ENCODE data around the gene GRIN1. TPM values are rescaled to one million over a fixed set of nuclear protein-coding genes. Genes with fewer than 3 reads are reported as not detected.

Gene GRIN1
- total and polyA plus RNA-seq, 4 donors, result not detected

DNA sequence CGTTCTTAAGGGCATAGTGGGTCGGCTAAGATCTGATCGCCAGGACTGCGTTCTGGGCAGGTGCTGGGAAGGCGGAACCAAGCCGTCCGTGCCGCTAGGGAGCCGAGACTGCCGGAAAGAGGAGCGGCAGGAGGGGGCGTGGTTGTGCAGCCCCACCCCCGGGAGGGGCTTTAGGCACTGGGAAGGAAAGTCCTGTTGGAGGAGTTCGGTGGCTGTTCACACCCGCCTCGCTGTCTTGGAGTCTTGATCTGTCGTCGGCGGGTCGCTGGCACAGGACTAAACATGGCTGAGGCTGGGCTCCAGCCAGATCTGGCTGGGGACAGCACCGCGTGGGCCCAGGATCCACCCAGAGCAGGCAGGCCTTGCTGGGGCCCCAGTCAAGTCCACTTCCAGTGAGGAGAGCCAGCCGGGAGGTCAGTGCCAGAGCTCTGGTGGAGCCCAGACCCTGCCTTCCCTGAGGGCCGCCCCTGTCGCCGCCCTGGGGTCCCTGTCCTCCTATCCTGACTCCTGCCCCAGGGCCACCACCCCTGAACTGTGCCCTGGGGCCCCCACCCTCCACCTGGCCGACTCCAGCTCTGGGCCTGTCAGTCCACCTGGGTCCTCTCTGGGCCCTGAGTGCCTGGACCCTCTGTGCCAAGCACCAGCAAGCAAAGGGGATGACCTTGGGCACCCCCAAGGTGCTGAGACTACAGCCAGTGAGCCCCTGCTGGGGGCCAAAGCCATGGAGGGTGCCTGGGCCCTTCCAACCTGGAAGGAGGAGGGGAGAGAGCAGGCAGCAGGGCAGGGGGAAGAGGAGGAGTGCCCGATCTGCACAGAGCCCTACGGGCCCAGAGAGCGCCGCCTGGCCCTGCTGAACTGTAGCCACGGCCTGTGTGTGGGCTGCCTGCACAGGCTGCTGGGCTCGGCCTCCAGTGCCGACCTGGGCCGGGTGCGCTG lies 78.6 kb downstream of the GRIN1 start:
- no peak overlapping the region for H3K4me3 ChIP-seq (ENCODE audit: low read length in 2 of 2)
- no peak for DNase-seq
- peak; percentile 41 for ATAC-seq (ENCODE audit: low FRiP score)
- no peaks in the 10 kb centered on the region for H3K9me3 ChIP-seq (ENCODE audit: control insufficient read depth, low read length)
- no peaks in the 10 kb centered on the region for H3K27me3 ChIP-seq (ENCODE audit: control insufficient read depth in 1 of 2, insufficient read depth in 2 of 2, low read length in 1 of 2)
- intact Hi-C loops (cut with DNase I), result no loop called here
- 76 to 80% methylated on average over 36 of the region's 36 CpGs for WGBS, 2 donors
- no peak overlapping the region for H3K27ac ChIP-seq (ENCODE audit: low read depth in 1 of 2, low read length in 2 of 2)
- no peaks in the 10 kb centered on the region for H3K4me1 ChIP-seq (ENCODE audit: control insufficient read depth in 1 of 2, insufficient read depth in 2 of 2, low read length in 2 of 2)
- no peaks in the 10 kb centered on the region for H3K36me3 ChIP-seq (ENCODE audit: control insufficient read depth in 1 of 2, insufficient read depth in 2 of 2, low read length in 1 of 2)

DNA sequence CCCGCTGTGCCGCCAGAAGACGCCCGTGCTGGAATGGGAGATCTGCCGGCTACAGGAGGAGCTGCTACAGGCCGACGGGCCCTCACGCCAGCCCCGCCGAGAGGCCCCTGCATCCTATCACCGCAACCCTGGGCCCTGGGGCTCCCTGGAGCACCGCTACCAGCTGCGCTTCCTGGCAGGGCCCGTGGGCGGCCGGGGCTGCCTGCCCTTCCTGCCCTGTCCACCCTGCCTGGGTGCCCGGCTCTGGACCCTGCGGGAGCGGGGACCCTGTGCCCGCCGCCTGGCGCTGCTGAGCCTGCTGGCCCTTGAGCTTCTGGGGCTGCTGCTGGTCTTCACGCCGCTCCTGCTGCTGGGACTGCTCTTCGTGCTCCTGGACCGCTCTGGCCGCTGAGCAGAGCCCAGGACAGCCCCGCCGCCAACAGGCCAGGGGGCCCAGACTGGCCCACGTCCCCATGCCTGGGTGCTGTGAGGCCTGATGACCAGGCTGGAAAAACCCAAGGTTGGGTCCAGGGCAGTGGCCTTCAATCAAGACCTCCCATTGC lies 79.3 kb downstream of the GRIN1 start:
- H3K4me1 ChIP-seq (ENCODE audit: control insufficient read depth in 1 of 2, insufficient read depth in 2 of 2, low read length in 2 of 2), result no peaks in the 10 kb centered on the region
- intact Hi-C loops (cut with DNase I), result no loop called here
- 93% methylated on average over 28 to 30 of the region's 30 CpGs for WGBS, 2 donors
- H3K27me3 ChIP-seq (ENCODE audit: control insufficient read depth in 1 of 2, insufficient read depth in 2 of 2, low read length in 1 of 2), result no peaks in the 10 kb centered on the region
- H3K27ac ChIP-seq (ENCODE audit: low read depth in 1 of 2, low read length in 2 of 2), result no peak overlapping the region
- DNase-seq, result no peak
- no peak for ATAC-seq (ENCODE audit: low FRiP score)
- no peak overlapping the region for H3K4me3 ChIP-seq (ENCODE audit: low read length in 2 of 2)
- no peaks in the 10 kb centered on the region for H3K9me3 ChIP-seq (ENCODE audit: control insufficient read depth, low read length)
- H3K36me3 ChIP-seq (ENCODE audit: control insufficient read depth in 1 of 2, insufficient read depth in 2 of 2, low read length in 1 of 2), result no peaks in the 10 kb centered on the region

Small RNA genes lying within 50 kb of the gene (microRNA-seq; reads per million reads assigned to microRNA genes)
- gene MIR3621, result 0 reads per million in 2 donors

Other genes starting within 250 kb of the GRIN1 start
Only the 30 nearest of the 31 such genes appear.
- gene C8G, start 193.9 kb upstream of the GRIN1 start, total RNA-seq, result 1 to 10 TPM in 1 of 2 donors, under 1 TPM in 1; 0.90 to 1.1 TPM
- 1 to 10 TPM; 1.8 to 3.1 TPM for gene C8G, start 193.9 kb upstream of the GRIN1 start, polyA plus RNA-seq
- gene LCN12, start 186.9 kb upstream of the GRIN1 start, total RNA-seq, result 1 to 10 TPM in 1 of 2 donors, under 1 TPM in 1; 0.71 to 1.6 TPM
- gene LCN12, start 186.9 kb upstream of the GRIN1 start, polyA plus RNA-seq, result 1 to 10 TPM in 1 of 2 donors, not detected in 1; 3.3 TPM
- 100 to 1,000 TPM; 128 to 145 TPM for gene PTGDS, start 161.7 kb upstream of the GRIN1 start, total RNA-seq
- 10 to 100 TPM; 12.2 to 13.9 TPM for gene PTGDS, start 161.7 kb upstream of the GRIN1 start, polyA plus RNA-seq
- gene LCNL1, start 156.2 kb upstream of the GRIN1 start, total RNA-seq, result 1 to 10 TPM in 1 of 2 donors, under 1 TPM in 1; 0.36 to 1.1 TPM
- under 1 TPM in 1 of 2 donors, not detected in 1; 0.15 TPM for gene LCNL1, start 156.2 kb upstream of the GRIN1 start, polyA plus RNA-seq
- 10 to 100 TPM; 27.8 to 42.0 TPM for gene PAXX, start 146.7 kb upstream of the GRIN1 start, total RNA-seq
- gene PAXX, start 146.7 kb upstream of the GRIN1 start, polyA plus RNA-seq, result 100 to 1,000 TPM in 1 of 2 donors, 10 to 100 TPM in 1; 39.9 to 192 TPM
- 1 to 10 TPM; 3.8 to 7.0 TPM for gene CLIC3, start 142.6 kb upstream of the GRIN1 start, total RNA-seq
- 1 to 10 TPM; 1.6 to 6.7 TPM for gene CLIC3, start 142.6 kb upstream of the GRIN1 start, polyA plus RNA-seq
- 10 to 100 TPM; 27.3 to 60.0 TPM for gene ABCA2, start 110.9 kb upstream of the GRIN1 start, total RNA-seq
- 10 to 100 TPM in 1 of 2 donors, 1 to 10 TPM in 1; 9.0 to 48.1 TPM for gene ABCA2, start 110.9 kb upstream of the GRIN1 start, polyA plus RNA-seq
- gene FUT7, start 107.1 kb upstream of the GRIN1 start, total RNA-seq, result under 1 TPM; 0.27 to 0.68 TPM
- gene FUT7, start 107.1 kb upstream of the GRIN1 start, polyA plus RNA-seq, result not detected
- gene NPDC1, start 93.0 kb upstream of the GRIN1 start, total RNA-seq, result 100 to 1,000 TPM in 1 of 2 donors, 10 to 100 TPM in 1; 99.3 to 217 TPM
- gene NPDC1, start 93.0 kb upstream of the GRIN1 start, polyA plus RNA-seq, result 100 to 1,000 TPM in 1 of 2 donors, 10 to 100 TPM in 1; 26.5 to 190 TPM
- 1 to 10 TPM in 1 of 2 donors, under 1 TPM in 1; 0.16 to 1.7 TPM for gene ENTPD2, start 85.1 kb upstream of the GRIN1 start, total RNA-seq
- gene ENTPD2, start 85.1 kb upstream of the GRIN1 start, polyA plus RNA-seq, result not detected
- gene SAPCD2, start 68.6 kb upstream of the GRIN1 start, total RNA-seq, result under 1 TPM; 0.26 to 0.60 TPM
- under 1 TPM in 1 of 2 donors, not detected in 1; 0.50 TPM for gene SAPCD2, start 68.6 kb upstream of the GRIN1 start, polyA plus RNA-seq
- gene UAP1L1, start 61.6 kb upstream of the GRIN1 start, total RNA-seq, result 10 to 100 TPM in 1 of 2 donors, 1 to 10 TPM in 1; 7.9 to 20.6 TPM
- gene UAP1L1, start 61.6 kb upstream of the GRIN1 start, polyA plus RNA-seq, result 10 to 100 TPM in 1 of 2 donors, 1 to 10 TPM in 1; 4.1 to 13.2 TPM
- 10 to 100 TPM; 28.4 to 52.2 TPM for gene MAN1B1, start 52.2 kb upstream of the GRIN1 start, total RNA-seq
- 100 to 1,000 TPM in 1 of 2 donors, 10 to 100 TPM in 1; 21.2 to 104 TPM for gene MAN1B1, start 52.2 kb upstream of the GRIN1 start, polyA plus RNA-seq
- gene DPP7, start 24.4 kb upstream of the GRIN1 start, total RNA-seq, result 100 to 1,000 TPM in 1 of 2 donors, 10 to 100 TPM in 1; 97.4 to 153 TPM
- 100 to 1,000 TPM in 1 of 2 donors, 10 to 100 TPM in 1; 98.8 to 598 TPM for gene DPP7, start 24.4 kb upstream of the GRIN1 start, polyA plus RNA-seq
- not detected for gene LRRC26, start 30.9 kb downstream of the GRIN1 start, total RNA-seq
- not detected for gene LRRC26, start 30.9 kb downstream of the GRIN1 start, polyA plus RNA-seq
- not detected for gene TMEM210, start 32.9 kb downstream of the GRIN1 start, total RNA-seq
- gene TMEM210, start 32.9 kb downstream of the GRIN1 start, polyA plus RNA-seq, result not detected
- gene ANAPC2, start 49.4 kb downstream of the GRIN1 start, total RNA-seq, result 10 to 100 TPM; 38.7 to 54.0 TPM
- gene ANAPC2, start 49.4 kb downstream of the GRIN1 start, polyA plus RNA-seq, result 10 to 100 TPM; 13.3 to 84.5 TPM
- 10 to 100 TPM; 30.5 to 37.4 TPM for gene SSNA1, start 49.5 kb downstream of the GRIN1 start, total RNA-seq
- 10 to 100 TPM; 77.0 to 87.1 TPM for gene SSNA1, start 49.5 kb downstream of the GRIN1 start, polyA plus RNA-seq
- 1 to 10 TPM; 4.3 to 5.9 TPM for gene TPRN, start 61.6 kb downstream of the GRIN1 start, total RNA-seq
- gene TPRN, start 61.6 kb downstream of the GRIN1 start, polyA plus RNA-seq, result 10 to 100 TPM in 1 of 2 donors, 1 to 10 TPM in 1; 5.5 to 10.8 TPM
- 10 to 100 TPM; 21.5 to 25.7 TPM for gene TMEM203, start 66.5 kb downstream of the GRIN1 start, total RNA-seq
- 10 to 100 TPM; 25.9 to 27.5 TPM for gene TMEM203, start 66.5 kb downstream of the GRIN1 start, polyA plus RNA-seq
- gene NDOR1, start 66.5 kb downstream of the GRIN1 start, total RNA-seq, result 10 to 100 TPM; 10.0 to 14.2 TPM
- 10 to 100 TPM in 1 of 2 donors, 1 to 10 TPM in 1; 3.0 to 20.4 TPM for gene NDOR1, start 66.5 kb downstream of the GRIN1 start, polyA plus RNA-seq
- 1 to 10 TPM; 2.2 to 3.4 TPM for gene RNF208, start 83.1 kb downstream of the GRIN1 start, total RNA-seq
- gene RNF208, start 83.1 kb downstream of the GRIN1 start, polyA plus RNA-seq, result 10 to 100 TPM in 1 of 2 donors, 1 to 10 TPM in 1; 2.9 to 11.8 TPM
- gene CYSRT1, start 86.0 kb downstream of the GRIN1 start, total RNA-seq, result not detected
- gene CYSRT1, start 86.0 kb downstream of the GRIN1 start, polyA plus RNA-seq, result 1 to 10 TPM in 1 of 2 donors, not detected in 1; 1.1 TPM
- gene RNF224, start 88.3 kb downstream of the GRIN1 start, total RNA-seq, result not detected
- gene RNF224, start 88.3 kb downstream of the GRIN1 start, polyA plus RNA-seq, result under 1 TPM; 0.08 to 0.25 TPM
- not detected for gene SLC34A3, start 91.7 kb downstream of the GRIN1 start, total RNA-seq
- not detected for gene SLC34A3, start 91.7 kb downstream of the GRIN1 start, polyA plus RNA-seq
- 100 to 1,000 TPM in 1 of 2 donors, 10 to 100 TPM in 1; 86.9 to 152 TPM for gene TUBB4B, start 102.1 kb downstream of the GRIN1 start, total RNA-seq
- gene TUBB4B, start 102.1 kb downstream of the GRIN1 start, polyA plus RNA-seq, result 100 to 1,000 TPM in 1 of 2 donors, 10 to 100 TPM in 1; 94.2 to 128 TPM
- not detected for gene STPG3, start 112.1 kb downstream of the GRIN1 start, total RNA-seq
- gene STPG3, start 112.1 kb downstream of the GRIN1 start, polyA plus RNA-seq, result not detected
- gene NELFB, start 116.2 kb downstream of the GRIN1 start, total RNA-seq, result 10 to 100 TPM; 35.5 to 40.9 TPM
- gene NELFB, start 116.2 kb downstream of the GRIN1 start, polyA plus RNA-seq, result 10 to 100 TPM; 21.7 to 47.9 TPM
- 10 to 100 TPM; 10.4 to 14.0 TPM for gene TOR4A, start 138.6 kb downstream of the GRIN1 start, total RNA-seq
- gene TOR4A, start 138.6 kb downstream of the GRIN1 start, polyA plus RNA-seq, result 1 to 10 TPM; 2.6 to 6.0 TPM
- 10 to 100 TPM; 13.3 to 26.6 TPM for gene NRARP, start 163.1 kb downstream of the GRIN1 start, total RNA-seq
- under 1 TPM; 0.50 to 0.97 TPM for gene NRARP, start 163.1 kb downstream of the GRIN1 start, polyA plus RNA-seq